Neutrophil (primary cell): ENCODE results near the gene ANKDD1B.

ENCODE experiments used
- H3K27ac ChIP-seq: fragments of 200-600 bp; sonication (generic); 2 replicates; pipeline ENCODE4 v1.5.1; 2016; ENCODE audit warnings: mild to moderate bottlenecking, moderate library complexity
- H3K27me3 ChIP-seq: fragments of 200-600 bp; sonication (generic); 2 replicates; pipeline ENCODE4 v1.6.0; 2016; ENCODE audit warnings: mild to moderate bottlenecking
- H3K36me3 ChIP-seq: fragments of 200-600 bp; sonication (generic); 2 replicates; pipeline ENCODE4 v1.5.1; 2017
- H3K4me1 ChIP-seq, 2 experiments: fragments of 200-600 bp in 1 of 2; sonication (generic) in 1 of 2; 1 replicate in 1 of 2; 2 replicates in 1 of 2; pipeline versions ENCODE4 v1.5.1 to v1.6.1; 2013 to 2016; ENCODE audit warnings: low read depth in 1 of 2, low read length in 1 of 2, mild to moderate bottlenecking in 1 of 2, moderate library complexity in 1 of 2; ENCODE audit not compliant: control insufficient read depth in 1 of 2, insufficient read depth in 1 of 2
- H3K4me3 ChIP-seq, 2 experiments: fragments of 200-600 bp in 1 of 2; sonication (generic) in 1 of 2; 1 replicate in 1 of 2; 2 replicates in 1 of 2; pipeline ENCODE4 v1.5.1; 2013 to 2016; ENCODE audit warnings: low read depth in 1 of 2, low read length in 1 of 2, mild to moderate bottlenecking in 1 of 2, moderate library complexity in 1 of 2
- H3K9me3 ChIP-seq: fragments of 200-600 bp; sonication (generic); 2 replicates; pipeline ENCODE4 v1.5.1; 2016
- TF ChIP-seq, protein P1 (sequence below): fragments of 200-600 bp; sonication (generic); IDR thresholded peaks from 2 replicates; pipeline ENCODE4 v1.5.1; 2016; ENCODE audit warnings: antibody characterized with exemption

ANKDD1B gene

GRCh38 chr5:75675783-75676182, 64.5 kb downstream of the ANKDD1B start:
- Histone ChIP-seq H3K4me1 (no peaks in the 10 kb centered on the region), H3K27ac (no peak overlapping the region), H3K36me3 (peaks cover 45% of the 10 kb centered on the region), H3K27me3 (no peaks in the 10 kb centered on the region), H3K9me3 (no peaks in the 10 kb centered on the region), H3K4me3 (no peak overlapping the region)
- TF ChIP-seq, protein P1, sequence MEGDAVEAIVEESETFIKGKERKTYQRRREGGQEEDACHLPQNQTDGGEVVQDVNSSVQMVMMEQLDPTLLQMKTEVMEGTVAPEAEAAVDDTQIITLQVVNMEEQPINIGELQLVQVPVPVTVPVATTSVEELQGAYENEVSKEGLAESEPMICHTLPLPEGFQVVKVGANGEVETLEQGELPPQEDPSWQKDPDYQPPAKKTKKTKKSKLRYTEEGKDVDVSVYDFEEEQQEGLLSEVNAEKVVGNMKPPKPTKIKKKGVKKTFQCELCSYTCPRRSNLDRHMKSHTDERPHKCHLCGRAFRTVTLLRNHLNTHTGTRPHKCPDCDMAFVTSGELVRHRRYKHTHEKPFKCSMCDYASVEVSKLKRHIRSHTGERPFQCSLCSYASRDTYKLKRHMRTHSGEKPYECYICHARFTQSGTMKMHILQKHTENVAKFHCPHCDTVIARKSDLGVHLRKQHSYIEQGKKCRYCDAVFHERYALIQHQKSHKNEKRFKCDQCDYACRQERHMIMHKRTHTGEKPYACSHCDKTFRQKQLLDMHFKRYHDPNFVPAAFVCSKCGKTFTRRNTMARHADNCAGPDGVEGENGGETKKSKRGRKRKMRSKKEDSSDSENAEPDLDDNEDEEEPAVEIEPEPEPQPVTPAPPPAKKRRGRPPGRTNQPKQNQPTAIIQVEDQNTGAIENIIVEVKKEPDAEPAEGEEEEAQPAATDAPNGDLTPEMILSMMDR, result no peak

DNA sequence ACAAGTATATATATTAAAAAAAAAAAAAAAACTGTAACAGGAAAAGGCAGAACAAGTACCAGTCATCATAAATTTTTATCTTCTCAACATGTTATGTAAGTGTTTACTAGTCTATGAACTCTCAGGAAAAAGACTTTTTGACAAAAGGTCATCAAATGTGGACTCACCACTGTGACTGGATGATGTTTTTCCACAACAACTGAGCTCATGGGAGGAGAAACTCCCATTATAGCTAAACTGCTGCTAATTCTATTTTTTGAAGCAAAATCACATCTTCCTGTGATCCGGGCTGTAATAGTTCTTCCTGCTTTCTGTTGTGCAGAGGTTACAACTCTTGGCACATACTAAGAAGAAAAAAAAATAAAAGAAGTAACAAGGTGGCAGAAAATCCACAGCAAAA, 66.4 kb downstream of the ANKDD1B start:
- Histone ChIP-seq H3K27ac (no peak overlapping the region), H3K27me3 (no peaks in the 10 kb centered on the region), H3K4me1 (no peaks in the 10 kb centered on the region), H3K36me3 (peaks cover 38% of the 10 kb centered on the region), H3K9me3 (no peaks in the 10 kb centered on the region), H3K4me3 (no peak overlapping the region)
- TF ChIP-seq, protein P1, result no peak

DNA sequence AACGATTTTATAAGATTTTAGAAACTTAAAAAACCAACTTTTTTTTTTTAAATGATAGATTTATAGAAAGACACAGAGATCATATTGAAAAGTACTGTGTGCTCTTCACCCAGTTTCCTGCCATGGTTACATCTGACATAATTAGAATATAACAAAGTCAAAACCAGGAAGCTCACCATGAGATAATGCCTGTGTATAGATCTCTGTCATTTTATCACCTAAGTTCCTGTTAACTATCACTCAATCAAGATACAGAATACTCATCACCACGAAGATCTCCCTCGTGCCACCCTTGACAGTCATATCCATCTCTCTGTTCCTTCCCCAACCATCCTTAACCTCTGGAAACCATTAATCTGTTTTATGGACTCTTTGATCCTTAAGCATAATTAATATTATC, 66.9 kb downstream of the ANKDD1B start:
- Histone ChIP-seq H3K27me3 (no peaks in the 10 kb centered on the region), H3K4me1 (no peaks in the 10 kb centered on the region), H3K27ac (no peak overlapping the region), H3K4me3 (no peak overlapping the region), H3K36me3 (peaks cover 38% of the 10 kb centered on the region), H3K9me3 (no peaks in the 10 kb centered on the region)
- TF ChIP-seq, protein P1, result no peak

- Histone ChIP-seq H3K27me3 (no peaks in the 10 kb centered on the region), H3K27ac (no peak overlapping the region), H3K9me3 (no peaks in the 10 kb centered on the region), H3K4me3 (no peak overlapping the region), H3K36me3 (peaks cover 37% of the 10 kb centered on the region), H3K4me1 (no peaks in the 10 kb centered on the region)
- TF ChIP-seq, protein P1, result peak; percentile 61
These were observed 70.0 kb downstream of the ANKDD1B start for GRCh38 chr5:75681125-75681830.

- no peaks in the 10 kb centered on the region for H3K4me1 ChIP-seq
- TF ChIP-seq, protein P1, result no peak
- H3K27me3 ChIP-seq, result no peaks in the 10 kb centered on the region
- no peaks in the 10 kb centered on the region for H3K9me3 ChIP-seq
- H3K27ac ChIP-seq, result no peak overlapping the region
- H3K4me3 ChIP-seq, result no peak overlapping the region
- peaks cover 69% of the 10 kb centered on the region for H3K36me3 ChIP-seq
These were observed 73.9 kb downstream of the ANKDD1B start for GRCh38 chr5:75685141-75685540.
